Fibroblast of skin of right biceps (primary cell): ENCODE measurements around the gene FKBP6.
"Not testable (repeated sequence)": the region's sequence is repeated elsewhere in the genome, so short reads cannot be mapped to it uniquely, and the experiment has no call there.

ENCODE experiments used
- DNase-seq: peaks from one replicate; pipeline ENCODE4 v3.0.0-alpha.2; 2013

The FKBP6 gene

DNA sequence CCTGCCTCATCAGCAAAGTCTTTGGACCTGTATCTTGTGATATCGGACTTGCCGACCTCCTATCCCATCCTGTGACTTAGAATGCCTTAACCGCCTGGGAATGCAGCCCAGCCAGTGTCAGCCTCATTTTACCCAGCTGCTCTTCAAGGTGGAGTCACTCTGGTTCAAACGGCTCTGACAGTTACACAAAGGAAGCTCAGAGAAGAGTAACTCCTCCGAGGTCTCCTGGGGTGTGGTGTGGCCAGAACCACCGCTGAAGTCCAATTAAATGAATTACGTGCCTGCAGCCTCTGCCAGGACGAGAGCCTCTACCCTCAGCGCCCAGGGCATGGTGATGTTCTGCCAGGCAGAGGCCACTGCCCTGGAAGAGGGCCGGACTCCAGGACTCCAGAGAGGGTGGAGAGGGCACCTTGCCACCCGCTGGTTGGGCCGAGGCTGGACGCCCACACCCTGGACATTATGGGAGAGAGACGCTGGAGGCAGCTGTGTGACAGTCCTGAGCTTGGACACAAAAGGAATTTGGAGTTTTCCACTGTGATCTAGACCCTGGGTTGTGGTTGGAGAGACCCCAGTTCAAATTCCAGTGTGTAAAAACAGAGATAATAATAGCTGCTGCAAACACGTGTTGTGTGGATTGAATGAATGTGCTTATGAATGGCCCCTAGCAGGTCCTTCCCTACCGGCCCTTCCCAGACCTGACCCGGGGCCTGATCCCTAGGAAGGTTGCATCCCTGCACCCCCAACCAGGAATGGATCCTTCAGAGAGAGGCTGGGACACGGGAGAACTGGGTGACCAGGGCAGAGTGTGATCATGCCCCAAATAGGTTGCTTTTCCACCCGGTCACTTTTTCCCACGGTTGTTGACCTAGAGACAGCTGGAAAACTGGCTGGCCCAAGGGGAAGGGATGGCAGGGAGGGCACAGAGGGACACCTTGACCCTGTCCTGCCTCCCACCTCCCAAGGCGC, 67.9 kb downstream of the FKBP6 start:
- no peak for DNase-seq

GRCh38 chr7:73397521-73398281, 69.7 kb downstream of the FKBP6 start:
- DNase-seq, result no peak

- peak; percentile 73 for DNase-seq
Observed at GRCh38 chr7:73399185-73400050, 71.5 kb downstream of the FKBP6 start.

DNA sequence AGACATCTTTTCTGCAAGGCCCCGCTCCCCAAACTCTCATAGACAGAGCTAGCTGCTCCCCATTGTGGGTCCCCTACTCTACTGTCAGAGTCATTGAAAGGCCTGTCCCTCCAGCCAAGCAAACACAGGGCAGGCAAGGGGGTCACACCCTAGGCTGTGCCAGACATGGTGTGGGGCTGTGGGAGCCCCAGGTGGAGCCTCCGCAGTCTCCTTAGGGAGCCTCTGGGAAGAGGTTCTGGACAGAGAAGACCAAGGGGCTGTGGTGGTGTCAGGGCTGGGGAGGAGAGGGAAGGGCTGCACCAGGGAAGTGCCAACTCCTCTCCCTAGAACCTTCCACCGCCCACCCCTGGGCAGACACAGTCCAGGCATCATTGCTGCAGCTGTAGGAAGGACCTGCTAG, 76.9 kb downstream of the FKBP6 start:
- DNase-seq, result not testable (repeated sequence)
